Measurements from ENCODE around the gene STK11IP. TPM values are rescaled to one million over a fixed set of nuclear protein-coding genes. Genes with fewer than 3 reads are reported as not detected.
A peak's percentile ranks its signal among the peaks of the same experiment; 100 is the strongest.

Gene STK11IP
- total and polyA plus RNA-seq, 9 of the 15 experiments (the other 6 are each of a cell fraction or from before 2014, with no cell fraction given) = 0.52 to 21.7 (median 5.6) TPM

DNA sequence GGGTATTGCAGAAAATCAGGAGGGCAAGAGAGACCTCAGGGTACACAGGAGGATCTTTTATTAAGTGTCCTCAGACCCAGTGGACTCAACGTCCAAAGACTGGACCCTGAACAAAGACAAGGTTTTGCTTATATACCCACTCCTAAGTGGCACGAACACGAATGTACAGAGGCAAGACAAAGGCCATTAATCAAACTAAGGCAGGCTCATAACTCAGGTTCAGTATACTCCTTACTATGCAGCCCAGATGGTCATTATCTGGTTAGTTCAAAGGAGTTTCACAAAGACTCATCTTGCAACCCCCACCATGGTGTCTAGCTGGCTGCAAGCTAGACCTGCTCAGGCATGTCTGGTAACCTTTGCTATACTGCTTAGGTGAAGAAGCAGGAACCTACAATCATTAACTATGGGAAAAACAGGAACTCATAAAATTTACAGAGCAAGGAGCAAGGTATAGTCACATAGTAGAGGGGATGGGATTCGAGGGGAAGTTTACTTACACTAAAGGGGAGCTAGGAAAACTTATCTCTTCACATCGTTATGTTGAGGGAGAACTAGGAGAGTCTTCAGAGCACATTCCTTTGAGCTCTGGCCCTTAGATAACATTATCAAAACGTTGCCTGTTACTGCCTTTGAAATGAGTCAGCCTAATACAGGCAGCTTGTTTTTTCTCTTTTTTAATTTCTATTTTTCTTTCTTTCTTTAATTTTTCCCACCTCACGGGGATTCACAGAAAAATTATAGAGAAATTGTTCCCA, 63.7 kb downstream of the STK11IP start:
- Histone ChIP-seq H3K27ac (ENCODE audit: extremely low read depth, low read depth, low read length) (peak overlapping the region; percentile 80), H3K4me2 (ENCODE audit: insufficient read depth, low read length) (peak overlapping the region; percentile 72), H2AFZ (ENCODE audit: low read depth, low read length) (peak overlapping the region; percentile 76), H4K20me1 (replicated peaks; ENCODE audit: control insufficient read depth, insufficient read depth, low read length) (no peaks in the 10 kb centered on the region), H3K9ac (ENCODE audit: insufficient read depth in 1 of 2, low read depth in 2 of 2, low read length in 2 of 2) (peak overlapping the region in 1 of 2 experiments; percentile 48; a peak in 2 of 4 replicates), H3K9me3 (replicated peaks; ENCODE audit: control insufficient read depth, insufficient read depth, low read depth, low read length) (peaks cover 9% of the 10 kb centered on the region; the same call in 1 of the 2 replicates), H3K79me2 (ENCODE audit: control insufficient read depth, insufficient read depth, low read length) (no peaks in the 10 kb centered on the region), H3K4me1 (replicated peaks in 1 of 2; ENCODE audit: control insufficient read depth in 2 of 2, insufficient read depth in 2 of 2, low read length in 2 of 2) (peaks cover 13 to 54% of the 10 kb centered on the region in 2 experiments; a peak in 4 of 5 replicates), H3K4me3 (no peak overlapping the region), H3K9me1 (ENCODE audit: control insufficient read depth, insufficient read depth, low read length) (peaks cover 3% of the 10 kb centered on the region), H3K36me3 (ENCODE audit: control insufficient read depth, insufficient read depth, low read length) (no peaks in the 10 kb centered on the region), H3K27me3 (ENCODE audit: control insufficient read depth in 2 of 2, insufficient read depth in 2 of 2, low read length in 2 of 2) (no peaks in the 10 kb centered on the region)
- in situ Hi-C loops (cut with MboI) = no loop called here
- POLR2A ChIA-PET = interaction anchor here (0.7 to 1.2 kb wide), 4 partner anchors 17 to 122 kb away, joined by 3 to 4 read pairs (median 4); no protein-coding TSS in a partner anchor
- BruUV-seq (replicated peaks) = no TSS peak
- 1% methylated on average over 7 of the region's 7 CpGs for WGBS (ENCODE audit: insufficient coverage, low coverage, missing lambda C conversion rate)
- intact Hi-C loops (cut with micrococcal nuclease) = no loop called here
- FAIRE-seq (peak; percentile 88), ATAC-seq (peak; percentile 75), DNase-seq (ENCODE audit: extremely low read depth in 1 of 4, low spot score in 3 of 4) (peak in 2 of 4 experiments; percentile 37 to 77)
- CTCF ChIA-PET (ENCODE audit: low intra/inter-chr PET ratio) = no interaction called here
- TF ChIP-seq ZNF592 (IDR thresholded peaks at IDR 0.05) (peak; percentile 71; the same call in 1 of the 2 replicates), TRIM28 (IDR thresholded peaks at IDR 0.05) (peak; percentile 98), CBFA2T3 (IDR thresholded peaks at IDR 0.05) (peak; percentile 89), ZNF274 (IDR thresholded peaks at IDR 0.05; ENCODE audit: borderline replicate concordance, low read depth, low read length) (no peak), MEIS2 (IDR thresholded peaks at IDR 0.05; ENCODE audit: partially characterized antibody) (peak; percentile 85), KDM1A (IDR thresholded peaks at IDR 0.05) (peak; percentile 2 to 3; a peak in 2 of 4 replicates), STAT5A (IDR thresholded peaks at IDR 0.05; ENCODE audit: borderline replicate concordance, low read length) (peak; percentile 70), HSF4 (CRISPR knock-in tag; IDR thresholded peaks at IDR 0.05; ENCODE audit: borderline replicate concordance) (peak; percentile 51; the same call in 1 of the 2 replicates), TEAD1 (CRISPR knock-in tag; IDR thresholded peaks at IDR 0.05) (peak; percentile 35 to 67; a peak in 2 of 4 replicates), CBX3 (IDR thresholded peaks at IDR 0.05; ENCODE audit: borderline replicate concordance in 1 of 2, low read length in 2 of 2) (peak in 1 of 2 experiments; percentile 98; a peak in 2 of 3 replicates), MAFF (IDR thresholded peaks at IDR 0.05; ENCODE audit: low read length) (peak; percentile 15; the same call in 1 of the 2 replicates), ZNF717 (CRISPR knock-in tag; IDR thresholded peaks at IDR 0.05) (no peak), ZNF584 (CRISPR knock-in tag; IDR thresholded peaks at IDR 0.05; ENCODE audit: low read depth) (0 out of 2 replicates have a peak, but pooled peaks have one; percentile 36), ADNP (tag; IDR thresholded peaks at IDR 0.05) (peak; percentile 71), ZNF239 (CRISPR knock-in tag; IDR thresholded peaks at IDR 0.05) (no peak), LEF1 (IDR thresholded peaks at IDR 0.05) (0 out of 2 replicates have a peak, but pooled peaks have one; percentile 37)
- TF ChIP-seq, protein P1, sequence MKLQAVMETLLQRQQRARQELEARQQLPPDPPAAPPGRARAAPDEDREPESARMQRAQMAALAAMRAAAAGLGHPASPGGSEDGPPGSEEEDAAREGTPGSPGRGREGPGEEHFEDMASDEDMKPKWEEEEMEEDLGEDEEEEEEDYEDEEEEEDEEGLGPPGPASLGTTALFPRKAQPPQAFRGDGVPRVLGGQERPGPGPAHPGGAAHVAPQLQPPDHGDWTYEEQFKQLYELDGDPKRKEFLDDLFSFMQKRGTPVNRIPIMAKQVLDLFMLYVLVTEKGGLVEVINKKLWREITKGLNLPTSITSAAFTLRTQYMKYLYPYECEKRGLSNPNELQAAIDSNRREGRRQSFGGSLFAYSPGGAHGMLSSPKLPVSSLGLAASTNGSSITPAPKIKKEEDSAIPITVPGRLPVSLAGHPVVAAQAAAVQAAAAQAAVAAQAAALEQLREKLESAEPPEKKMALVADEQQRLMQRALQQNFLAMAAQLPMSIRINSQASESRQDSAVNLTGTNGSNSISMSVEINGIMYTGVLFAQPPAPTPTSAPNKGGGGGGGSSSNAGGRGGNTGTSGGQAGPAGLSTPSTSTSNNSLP (IDR thresholded peaks at IDR 0.05; ENCODE audit: borderline replicate concordance, low read depth, low read length) = peak; percentile 37; the same call in 1 of the 2 replicates

Measured in K562 (cell line).